Thoracic aorta (tissue), 2 donors: ENCODE data around the gene COA6. TPM values are rescaled to one million over a fixed set of nuclear protein-coding genes. Genes with fewer than 3 reads are reported as not detected.
"Not testable (repeated sequence)": the region's sequence is repeated elsewhere in the genome, so short reads cannot be mapped to it uniquely, and the experiment has no call there.

ENCODE experiments used
- ATAC-seq: fragments of 150-250 bp; one replicate; pipeline ENCODE4 v1.8.0; 2017; ENCODE audit warnings: low read depth; ENCODE audit not compliant: insufficient number of reproducible peaks, low FRiP score
- DNase-seq: peaks from one replicate; pipeline ENCODE4 v3.0.0-alpha.2; 2020; ENCODE audit warnings: low spot score
- H3K27ac ChIP-seq, 2 donors: fragments of 200-600 bp; sonication (generic); 1 replicate in 1 of 2; 2 replicates in 1 of 2; pipeline ENCODE4 v1.5.1; 2016; ENCODE audit warnings: mild to moderate bottlenecking in 2 of 2, moderate library complexity in 2 of 2
- H3K27me3 ChIP-seq: fragments of 200-600 bp; sonication (generic); replicated peaks from 2 replicates; pipeline ENCODE4 v1.6.0; 2016; ENCODE audit warnings: mild to moderate bottlenecking; ENCODE audit not compliant: insufficient read depth
- H3K36me3 ChIP-seq: fragments of 200-600 bp; sonication (generic); one replicate; pipeline ENCODE4 v1.5.1; 2016
- H3K4me1 ChIP-seq, 2 donors: fragments of 200-600 bp; sonication (generic); 1 replicate in 1 of 2; 2 replicates in 1 of 2; pipeline versions ENCODE4 v1.5.1 to v1.6.0; 2016; ENCODE audit warnings: low read depth in 2 of 2, mild to moderate bottlenecking in 1 of 2; ENCODE audit not compliant: control insufficient read depth in 1 of 2
- H3K4me3 ChIP-seq: fragments of 200-600 bp; sonication (generic); 2 replicates; pipeline ENCODE4 v1.5.1; 2016; ENCODE audit warnings: mild to moderate bottlenecking
- H3K9me3 ChIP-seq: fragments of 200-600 bp; sonication (generic); 2 replicates; pipeline ENCODE4 v1.5.1; 2016
- CTCF ChIP-seq: fragments of 200-600 bp; sonication (generic); IDR thresholded peaks from one replicate; pipeline ENCODE4 v1.5.1; 2019; ENCODE audit warnings: antibody characterized with exemption
- total RNA-seq, 2 donors: library from RNA; depleted of rRNA; stranded (reverse); fragments of >200 nt; gene quantifications; one replicate each; pipeline versions ENCODE4 v1.1.0 to v1.2.3, GENCODE V29; 2016

The COA6 gene
- total RNA-seq, 2 donors from 2014 or later: 3.4 TPM; not detected in 1

GRCh38 chr1:234369784-234370183, 3.5 kb upstream of the COA6 start:
- ATAC-seq (no peak), DNase-seq (no peak)
- Histone ChIP-seq H3K9me3 (no peaks in the 10 kb centered on the region), H3K4me3 (no peak overlapping the region), H3K4me1 (peaks cover 10 to 18% of the 10 kb centered on the region in 2 donors), H3K27me3 (no peaks in the 10 kb centered on the region), H3K27ac (no peak overlapping the region), H3K36me3 (no peaks in the 10 kb centered on the region)
- no peak for TF ChIP-seq CTCF

- Histone ChIP-seq H3K4me3 (no peak overlapping the region), H3K27me3 (no peaks in the 10 kb centered on the region), H3K36me3 (peaks cover 2% of the 10 kb centered on the region), H3K9me3 (no peaks in the 10 kb centered on the region), H3K27ac (no peak overlapping the region), H3K4me1 (peaks cover 10 to 24% of the 10 kb centered on the region in 2 donors)
- no peak for TF ChIP-seq CTCF
- ATAC-seq (no peak), DNase-seq (no peak)
Observed at GRCh38 chr1:234371414-234371813, 1.8 kb upstream of the COA6 start.

GRCh38 chr1:234372011-234372757, 1.1 kb upstream of the COA6 start:
- peaks cover 6% of the 10 kb centered on the region for H3K36me3 ChIP-seq
- no peak overlapping the region for H3K27ac ChIP-seq
- no peak for DNase-seq
- peaks cover 10 to 24% of the 10 kb centered on the region in 2 donors for H3K4me1 ChIP-seq
- no peaks in the 10 kb centered on the region for H3K9me3 ChIP-seq
- peak overlapping the region; percentile 96 for H3K4me3 ChIP-seq
- ATAC-seq: no peak
- TF ChIP-seq CTCF: no peak
- H3K27me3 ChIP-seq: no peaks in the 10 kb centered on the region

GRCh38 chr1:234373959-234374254, 651 bp downstream of the COA6 start:
- no peaks in the 10 kb centered on the region for H3K9me3 ChIP-seq
- peaks cover 10 to 24% of the 10 kb centered on the region in 2 donors for H3K4me1 ChIP-seq
- TF ChIP-seq CTCF: no peak
- H3K27ac ChIP-seq: peak overlapping the region; percentile 95 to 96
- peaks cover 6% of the 10 kb centered on the region for H3K36me3 ChIP-seq
- DNase-seq (no peak), ATAC-seq (no peak)
- peak overlapping the region; percentile 96 for H3K4me3 ChIP-seq
- no peaks in the 10 kb centered on the region for H3K27me3 ChIP-seq

- peaks cover 6% of the 10 kb centered on the region for H3K36me3 ChIP-seq
- peaks cover 10 to 24% of the 10 kb centered on the region in 2 donors for H3K4me1 ChIP-seq
- no peak for DNase-seq
- H3K9me3 ChIP-seq: no peaks in the 10 kb centered on the region
- ATAC-seq: no peak
- H3K27ac ChIP-seq: no peak overlapping the region
- no peak for TF ChIP-seq CTCF
- no peaks in the 10 kb centered on the region for H3K27me3 ChIP-seq
- no peak overlapping the region for H3K4me3 ChIP-seq
Observed at GRCh38 chr1:234375672-234376071, 2.4 kb downstream of the COA6 start.

GRCh38 chr1:234379591-234380109, 6.4 kb downstream of the COA6 start:
- not testable (repeated sequence) for DNase-seq, H3K27ac ChIP-seq, ATAC-seq, H3K4me3 ChIP-seq, H3K4me1 ChIP-seq, H3K36me3 ChIP-seq, H3K27me3 ChIP-seq, H3K9me3 ChIP-seq
